Liver (tissue), 3 donors: ENCODE results near the gene SPATA46.

Source experiments
- CTCF ChIP-seq: fragments of 150-350 bp; IDR thresholded peaks from 2 replicates; pipeline ENCODE4 v1.5.1; 2017; ENCODE audit warnings: improper control_type of control experiment, low read depth, low read length; ENCODE audit not compliant: missing input control
- EGR1 ChIP-seq, 2 donors: IDR thresholded peaks; 2 replicates each; pipeline ENCODE4 v1.6.1; 2016 to 2018; ENCODE audit warnings: antibody characterized with exemption in 2 of 2, low read depth in 2 of 2
- FOXA1 ChIP-seq: IDR thresholded peaks from 2 replicates; pipeline ENCODE4 v1.6.1; 2016; ENCODE audit warnings: antibody characterized with exemption
- JUND ChIP-seq, 2 donors: IDR thresholded peaks; 2 replicates each; pipeline ENCODE4 v1.6.1; 2016; ENCODE audit warnings: antibody characterized with exemption in 2 of 2
- RAD21 ChIP-seq, 2 donors: IDR thresholded peaks; 2 replicates each; pipeline ENCODE4 v1.6.1; 2016; ENCODE audit warnings: antibody characterized with exemption in 2 of 2, mild to moderate bottlenecking in 2 of 2
- SP1 ChIP-seq: IDR thresholded peaks from 2 replicates; pipeline ENCODE4 v1.6.1; 2018; ENCODE audit warnings: antibody characterized with exemption, mild to moderate bottlenecking
- TF ChIP-seq, protein P1 (sequence below): IDR thresholded peaks from 2 replicates; pipeline ENCODE4 v1.6.1; 2016; ENCODE audit warnings: antibody characterized with exemption, mild to moderate bottlenecking
- TF ChIP-seq, protein P2 (sequence below): IDR thresholded peaks from 2 replicates; pipeline ENCODE4 v1.6.1; 2016; ENCODE audit warnings: antibody characterized with exemption
- TF ChIP-seq, protein P3 (sequence below): IDR thresholded peaks from 2 replicates; pipeline ENCODE4 v1.6.1; 2016; ENCODE audit warnings: antibody characterized with exemption
- donor health status: healthy.
- donor health status: healthy.

DNA sequence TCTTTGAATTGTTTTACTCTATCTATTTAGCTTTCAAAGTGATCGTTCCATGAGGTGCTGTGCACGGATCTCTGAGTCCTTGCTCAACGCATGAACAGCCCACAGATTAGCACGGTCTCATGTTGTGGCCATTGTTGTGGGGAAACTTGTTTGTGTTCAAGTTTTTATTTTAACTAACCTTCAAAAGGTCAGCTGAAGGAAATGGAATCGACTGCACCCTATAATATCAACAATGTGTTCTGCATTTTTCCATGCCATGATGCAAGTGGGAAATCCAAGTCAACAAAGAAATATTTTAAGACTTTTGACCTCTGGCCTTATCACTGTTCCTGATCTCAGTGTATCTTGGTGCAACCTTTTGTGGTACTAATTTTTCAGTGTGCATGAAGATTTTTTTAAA, 29.1 kb upstream of the SPATA46 start:
- no peak for TF ChIP-seq CTCF
- TF ChIP-seq, protein P1, sequence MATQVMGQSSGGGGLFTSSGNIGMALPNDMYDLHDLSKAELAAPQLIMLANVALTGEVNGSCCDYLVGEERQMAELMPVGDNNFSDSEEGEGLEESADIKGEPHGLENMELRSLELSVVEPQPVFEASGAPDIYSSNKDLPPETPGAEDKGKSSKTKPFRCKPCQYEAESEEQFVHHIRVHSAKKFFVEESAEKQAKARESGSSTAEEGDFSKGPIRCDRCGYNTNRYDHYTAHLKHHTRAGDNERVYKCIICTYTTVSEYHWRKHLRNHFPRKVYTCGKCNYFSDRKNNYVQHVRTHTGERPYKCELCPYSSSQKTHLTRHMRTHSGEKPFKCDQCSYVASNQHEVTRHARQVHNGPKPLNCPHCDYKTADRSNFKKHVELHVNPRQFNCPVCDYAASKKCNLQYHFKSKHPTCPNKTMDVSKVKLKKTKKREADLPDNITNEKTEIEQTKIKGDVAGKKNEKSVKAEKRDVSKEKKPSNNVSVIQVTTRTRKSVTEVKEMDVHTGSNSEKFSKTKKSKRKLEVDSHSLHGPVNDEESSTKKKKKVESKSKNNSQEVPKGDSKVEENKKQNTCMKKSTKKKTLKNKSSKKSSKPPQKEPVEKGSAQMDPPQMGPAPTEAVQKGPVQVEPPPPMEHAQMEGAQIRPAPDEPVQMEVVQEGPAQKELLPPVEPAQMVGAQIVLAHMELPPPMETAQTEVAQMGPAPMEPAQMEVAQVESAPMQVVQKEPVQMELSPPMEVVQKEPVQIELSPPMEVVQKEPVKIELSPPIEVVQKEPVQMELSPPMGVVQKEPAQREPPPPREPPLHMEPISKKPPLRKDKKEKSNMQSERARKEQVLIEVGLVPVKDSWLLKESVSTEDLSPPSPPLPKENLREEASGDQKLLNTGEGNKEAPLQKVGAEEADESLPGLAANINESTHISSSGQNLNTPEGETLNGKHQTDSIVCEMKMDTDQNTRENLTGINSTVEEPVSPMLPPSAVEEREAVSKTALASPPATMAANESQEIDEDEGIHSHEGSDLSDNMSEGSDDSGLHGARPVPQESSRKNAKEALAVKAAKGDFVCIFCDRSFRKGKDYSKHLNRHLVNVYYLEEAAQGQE: no peak
- no peak for TF ChIP-seq JUND (IDR thresholded peaks at IDR 0.05)
- no peak for TF ChIP-seq RAD21 (IDR thresholded peaks at IDR 0.05)
- TF ChIP-seq, protein P2, sequence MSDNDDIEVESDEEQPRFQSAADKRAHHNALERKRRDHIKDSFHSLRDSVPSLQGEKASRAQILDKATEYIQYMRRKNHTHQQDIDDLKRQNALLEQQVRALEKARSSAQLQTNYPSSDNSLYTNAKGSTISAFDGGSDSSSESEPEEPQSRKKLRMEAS: no peak
- no peak for TF ChIP-seq SP1
- TF ChIP-seq, protein P3, sequence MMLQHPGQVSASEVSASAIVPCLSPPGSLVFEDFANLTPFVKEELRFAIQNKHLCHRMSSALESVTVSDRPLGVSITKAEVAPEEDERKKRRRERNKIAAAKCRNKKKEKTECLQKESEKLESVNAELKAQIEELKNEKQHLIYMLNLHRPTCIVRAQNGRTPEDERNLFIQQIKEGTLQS: no peak
- no peak for TF ChIP-seq EGR1 (IDR thresholded peaks at IDR 0.05; ENCODE audit: low read depth in 2 of 2)
- no peak for TF ChIP-seq FOXA1
